ENCODE data around the gene C1QTNF5.
A peak's percentile ranks its signal among the peaks of the same experiment; 100 is the strongest.

The C1QTNF5 gene

GRCh38 chr11:119314726-119315125, 26.0 kb downstream of the C1QTNF5 start:
- Histone ChIP-seq H4K12ac (ENCODE audit: low read depth, low read length) (peak overlapping the region; percentile 0), H2AK5ac (ENCODE audit: low read length) (no peak overlapping the region), H3K36me3 (ENCODE audit: control insufficient read depth in 1 of 2, insufficient read depth in 2 of 2, low read length in 2 of 2) (peaks cover 40 to 42% of the 10 kb centered on the region in 2 experiments), H3K4me1 (ENCODE audit: control insufficient read depth in 1 of 2, insufficient read depth in 2 of 2, low read length in 2 of 2) (peaks cover 46% of the 10 kb centered on the region in 2 experiments), H2BK12ac (ENCODE audit: low read length) (no peak overlapping the region), H3K23ac (ENCODE audit: low read length) (no peak overlapping the region), H2BK5ac (ENCODE audit: low read depth, low read length, poor library complexity) (no peak overlapping the region), H3K9me3 (ENCODE audit: insufficient read depth, low read depth, low read length) (no peaks in the 10 kb centered on the region), H4K8ac (ENCODE audit: low read depth, low read length) (no peak overlapping the region), H3K4me2 (ENCODE audit: low read length) (peak overlapping the region; percentile 97), H3K79me2 (ENCODE audit: control insufficient read depth, insufficient read depth, low read length, poor library complexity) (peaks cover 3% of the 10 kb centered on the region), H3K27ac (ENCODE audit: low read depth, low read length) (no peak overlapping the region), H3K14ac (ENCODE audit: low read length) (no peak overlapping the region), H3K27me3 (ENCODE audit: insufficient read depth, low read length) (peaks cover 6% of the 10 kb centered on the region), H3K18ac (ENCODE audit: low read length) (no peak overlapping the region), H4K91ac (ENCODE audit: low read depth, low read length) (no peak overlapping the region), H2BK120ac (ENCODE audit: insufficient read depth, low read length, poor library complexity) (no peak overlapping the region), H3K9ac (ENCODE audit: low read length) (no peak overlapping the region), H2AFZ (ENCODE audit: insufficient read depth, low read length, poor library complexity) (no peak overlapping the region), H3K4ac (ENCODE audit: low read depth, low read length) (no peak overlapping the region), H3K4me3 (ENCODE audit: low read depth, low read length) (peak overlapping the region; percentile 34), H3K79me1 (ENCODE audit: low read length) (peaks cover 33% of the 10 kb centered on the region)
- WGBS (ENCODE audit: extremely low coverage, insufficient coverage, insufficient read length) = no CpG with 5 or more reads among the region's 18 CpGs
- DNase-seq = no peak

GRCh38 chr11:119310682-119311052, 30.0 kb downstream of the C1QTNF5 start:
- H3K14ac ChIP-seq (ENCODE audit: low read length) = no peak overlapping the region
- no peak overlapping the region for H3K23ac ChIP-seq (ENCODE audit: low read length)
- peaks cover 57 to 66% of the 10 kb centered on the region in 2 experiments for H3K36me3 ChIP-seq (ENCODE audit: control insufficient read depth in 1 of 2, insufficient read depth in 2 of 2, low read length in 2 of 2)
- H3K4me3 ChIP-seq (ENCODE audit: low read depth, low read length) = no peak overlapping the region
- no CpG with 5 or more reads among the region's 20 CpGs for WGBS (ENCODE audit: extremely low coverage, insufficient coverage, insufficient read length)
- H2AK5ac ChIP-seq (ENCODE audit: low read length) = no peak overlapping the region
- H2BK120ac ChIP-seq (ENCODE audit: insufficient read depth, low read length, poor library complexity) = no peak overlapping the region
- no peaks in the 10 kb centered on the region for H3K79me2 ChIP-seq (ENCODE audit: control insufficient read depth, insufficient read depth, low read length, poor library complexity)
- no peak overlapping the region for H3K4me2 ChIP-seq (ENCODE audit: low read length)
- H2BK5ac ChIP-seq (ENCODE audit: low read depth, low read length, poor library complexity) = no peak overlapping the region
- no peak overlapping the region for H4K12ac ChIP-seq (ENCODE audit: low read depth, low read length)
- H3K4ac ChIP-seq (ENCODE audit: low read depth, low read length) = no peak overlapping the region
- H2BK12ac ChIP-seq (ENCODE audit: low read length) = no peak overlapping the region
- H3K27ac ChIP-seq (ENCODE audit: low read depth, low read length) = no peak overlapping the region
- H4K91ac ChIP-seq (ENCODE audit: low read depth, low read length) = no peak overlapping the region
- peaks cover 11% of the 10 kb centered on the region in 2 experiments for H3K4me1 ChIP-seq (ENCODE audit: control insufficient read depth in 1 of 2, insufficient read depth in 2 of 2, low read length in 2 of 2)
- H2AFZ ChIP-seq (ENCODE audit: insufficient read depth, low read length, poor library complexity) = no peak overlapping the region
- no peaks in the 10 kb centered on the region for H3K9me3 ChIP-seq (ENCODE audit: insufficient read depth, low read depth, low read length)
- H3K27me3 ChIP-seq (ENCODE audit: insufficient read depth, low read length) = no peaks in the 10 kb centered on the region
- H3K18ac ChIP-seq (ENCODE audit: low read length) = no peak overlapping the region
- no peak overlapping the region for H3K9ac ChIP-seq (ENCODE audit: low read length)
- DNase-seq = peak; percentile 92 to 94
- no peak overlapping the region for H4K8ac ChIP-seq (ENCODE audit: low read depth, low read length)
- peaks cover under 1% of the 10 kb centered on the region for H3K79me1 ChIP-seq (ENCODE audit: low read length)

GRCh38 chr11:119309953-119310681, 30.6 kb downstream of the C1QTNF5 start:
- H4K91ac ChIP-seq (ENCODE audit: low read depth, low read length) = no peak overlapping the region
- H3K4me3 ChIP-seq (ENCODE audit: low read depth, low read length) = no peak overlapping the region
- no peak overlapping the region for H3K4ac ChIP-seq (ENCODE audit: low read depth, low read length)
- no peak overlapping the region for H4K12ac ChIP-seq (ENCODE audit: low read depth, low read length)
- no peak overlapping the region for H3K27ac ChIP-seq (ENCODE audit: low read depth, low read length)
- H3K36me3 ChIP-seq (ENCODE audit: control insufficient read depth in 1 of 2, insufficient read depth in 2 of 2, low read length in 2 of 2) = peaks cover 60 to 68% of the 10 kb centered on the region in 2 experiments
- H3K9ac ChIP-seq (ENCODE audit: low read length) = no peak overlapping the region
- H4K8ac ChIP-seq (ENCODE audit: low read depth, low read length) = no peak overlapping the region
- no peak overlapping the region for H2BK5ac ChIP-seq (ENCODE audit: low read depth, low read length, poor library complexity)
- H2BK12ac ChIP-seq (ENCODE audit: low read length) = no peak overlapping the region
- no CpG with 5 or more reads among the region's 17 CpGs for WGBS (ENCODE audit: extremely low coverage, insufficient coverage, insufficient read length)
- no peaks in the 10 kb centered on the region for H3K9me3 ChIP-seq (ENCODE audit: insufficient read depth, low read depth, low read length)
- H2AK5ac ChIP-seq (ENCODE audit: low read length) = no peak overlapping the region
- no peak overlapping the region for H2AFZ ChIP-seq (ENCODE audit: insufficient read depth, low read length, poor library complexity)
- H3K79me1 ChIP-seq (ENCODE audit: low read length) = no peaks in the 10 kb centered on the region
- DNase-seq = peak; percentile 83 to 87
- H3K14ac ChIP-seq (ENCODE audit: low read length) = no peak overlapping the region
- H3K18ac ChIP-seq (ENCODE audit: low read length) = no peak overlapping the region
- no peak overlapping the region for H3K4me2 ChIP-seq (ENCODE audit: low read length)
- no peaks in the 10 kb centered on the region for H3K79me2 ChIP-seq (ENCODE audit: control insufficient read depth, insufficient read depth, low read length, poor library complexity)
- no peaks in the 10 kb centered on the region for H3K27me3 ChIP-seq (ENCODE audit: insufficient read depth, low read length)
- peaks cover 5 to 6% of the 10 kb centered on the region in 2 experiments for H3K4me1 ChIP-seq (ENCODE audit: control insufficient read depth in 1 of 2, insufficient read depth in 2 of 2, low read length in 2 of 2)
- H2BK120ac ChIP-seq (ENCODE audit: insufficient read depth, low read length, poor library complexity) = no peak overlapping the region
- H3K23ac ChIP-seq (ENCODE audit: low read length) = no peak overlapping the region

- peaks cover 57 to 67% of the 10 kb centered on the region in 2 experiments for H3K36me3 ChIP-seq (ENCODE audit: control insufficient read depth in 1 of 2, insufficient read depth in 2 of 2, low read length in 2 of 2)
- H2BK5ac ChIP-seq (ENCODE audit: low read depth, low read length, poor library complexity) = no peak overlapping the region
- peak in 1 of 2 donors; percentile 55 for DNase-seq
- no peaks in the 10 kb centered on the region for H3K79me2 ChIP-seq (ENCODE audit: control insufficient read depth, insufficient read depth, low read length, poor library complexity)
- H3K9ac ChIP-seq (ENCODE audit: low read length) = no peak overlapping the region
- H3K4me1 ChIP-seq (ENCODE audit: control insufficient read depth in 1 of 2, insufficient read depth in 2 of 2, low read length in 2 of 2) = no peaks in the 10 kb centered on the region
- H2BK12ac ChIP-seq (ENCODE audit: low read length) = no peak overlapping the region
- no peak overlapping the region for H3K4ac ChIP-seq (ENCODE audit: low read depth, low read length)
- no CpG with 5 or more reads among the region's 11 CpGs for WGBS (ENCODE audit: extremely low coverage, insufficient coverage, insufficient read length)
- no peak overlapping the region for H3K4me2 ChIP-seq (ENCODE audit: low read length)
- no peak overlapping the region for H3K27ac ChIP-seq (ENCODE audit: low read depth, low read length)
- no peak overlapping the region for H2BK120ac ChIP-seq (ENCODE audit: insufficient read depth, low read length, poor library complexity)
- no peak overlapping the region for H4K12ac ChIP-seq (ENCODE audit: low read depth, low read length)
- H4K8ac ChIP-seq (ENCODE audit: low read depth, low read length) = no peak overlapping the region
- no peak overlapping the region for H2AK5ac ChIP-seq (ENCODE audit: low read length)
- no peak overlapping the region for H3K18ac ChIP-seq (ENCODE audit: low read length)
- no peaks in the 10 kb centered on the region for H3K9me3 ChIP-seq (ENCODE audit: insufficient read depth, low read depth, low read length)
- H3K14ac ChIP-seq (ENCODE audit: low read length) = no peak overlapping the region
- no peak overlapping the region for H3K23ac ChIP-seq (ENCODE audit: low read length)
- H4K91ac ChIP-seq (ENCODE audit: low read depth, low read length) = no peak overlapping the region
- H3K4me3 ChIP-seq (ENCODE audit: low read depth, low read length) = no peak overlapping the region
- H3K27me3 ChIP-seq (ENCODE audit: insufficient read depth, low read length) = no peaks in the 10 kb centered on the region
- no peaks in the 10 kb centered on the region for H3K79me1 ChIP-seq (ENCODE audit: low read length)
- H2AFZ ChIP-seq (ENCODE audit: insufficient read depth, low read length, poor library complexity) = no peak overlapping the region
These were observed 31.3 kb downstream of the C1QTNF5 start for GRCh38 chr11:119309411-119309810.
